CD4-positive, alpha-beta T cell (primary cell): ENCODE measurements around the gene VEGFA. TPM values are rescaled to one million over a fixed set of nuclear protein-coding genes. Genes with fewer than 3 reads are reported as not detected.

ENCODE experiments used
- ATAC-seq: fragments of 200-7000 bp; cut with Tn5 transposase; one replicate; pipeline ENCODE4 v1.10.0; 2022; ENCODE audit warnings: mild to moderate bottlenecking; ENCODE audit not compliant: poor library complexity
- CTCF ChIA-PET: fragments of 350-600 bp; sonication (Branson Sonifier 250); formaldehyde crosslinking; loops from one replicate; lab custom pipeline; 2021; ENCODE audit warnings: antibody characterized with exemption, inconsistent platforms; lab: Charles Lee
- POLR2A ChIA-PET: fragments of 350-600 bp; sonication (Branson Sonifier 250); formaldehyde crosslinking; loops from one replicate; lab custom pipeline; 2021; ENCODE audit warnings: antibody characterized with exemption, inconsistent platforms; lab: Charles Lee
- DNase-seq, 14 experiments: peaks; one replicate each; pipeline ENCODE4 v3.0.0-alpha.2; 2013 to 2020; ENCODE audit warnings: mixed read lengths in 2 of 14
- H3K27ac ChIP-seq, 2 donors: one replicate each; pipeline versions ENCODE4 v1.5.1 to v1.7.0; 2013; ENCODE audit warnings: low read length in 2 of 2, low read depth in 1 of 2, mild to moderate bottlenecking in 1 of 2
- H3K27me3 ChIP-seq, 2 experiments: 1 replicate in 1 of 2; 2 replicates in 1 of 2; pipeline versions ENCODE4 v1.6.1 to v1.7.0; 2013; ENCODE audit warnings: low read length in 2 of 2, control low read depth in 1 of 2, mild to moderate bottlenecking in 1 of 2, moderate library complexity in 1 of 2; ENCODE audit not compliant: insufficient read depth in 2 of 2, control insufficient read depth in 1 of 2
- H3K36me3 ChIP-seq: one replicate; pipeline ENCODE4 v1.6.1; 2013; ENCODE audit warnings: low read length, control low read depth; ENCODE audit not compliant: insufficient read depth
- H3K4me1 ChIP-seq: one replicate; pipeline ENCODE4 v1.6.1; 2013; ENCODE audit warnings: low read length, control low read depth; ENCODE audit not compliant: insufficient read depth
- H3K4me3 ChIP-seq: one replicate; pipeline ENCODE4 v1.5.1; 2013; ENCODE audit warnings: mild to moderate bottlenecking, low read length, moderate library complexity
- H3K9me3 ChIP-seq, 2 experiments: 1 replicate in 1 of 2; 2 replicates in 1 of 2; pipeline versions ENCODE4 v1.6.1 to v1.7.0; 2013; ENCODE audit warnings: low read length in 2 of 2, mild to moderate bottlenecking in 2 of 2, control low read depth in 1 of 2, moderate library complexity in 1 of 2; ENCODE audit not compliant: control insufficient read depth in 1 of 2, insufficient read depth in 1 of 2
- H3K27ac Mint-ChIP-seq: one replicate; pipeline ENCODE4 v1.8.0; 2020; ENCODE audit warnings: mixed read lengths
- H3K27me3 Mint-ChIP-seq: one replicate; pipeline ENCODE4 v1.8.0; 2021; ENCODE audit warnings: mixed read lengths
- H3K36me3 Mint-ChIP-seq: one replicate; pipeline ENCODE4 v1.8.0; 2021; ENCODE audit warnings: low read depth, mixed read lengths
- H3K4me1 Mint-ChIP-seq: one replicate; pipeline ENCODE4 v1.8.0; 2021; ENCODE audit warnings: low read depth, mixed read lengths
- H3K4me3 Mint-ChIP-seq: one replicate; pipeline ENCODE4 v1.8.0; 2020; ENCODE audit warnings: mild to moderate bottlenecking, mixed read lengths
- H3K9me3 Mint-ChIP-seq: one replicate; pipeline ENCODE4 v1.8.0; 2020; ENCODE audit warnings: mixed read lengths
- CTCF ChIP-seq: fragments of 200-600 bp; IDR thresholded peaks from one replicate; pipeline ENCODE4 v1.8.0; 2022; ENCODE audit warnings: antibody characterized with exemption, mild to moderate bottlenecking
- intact Hi-C, 2 experiments: fragments of 100-400 bp; cut with DNase I in 1 of 2; cut with micrococcal nuclease in 1 of 2; formaldehyde crosslinking; loops; one replicate each; pipeline versions ENCODE4 v1.15.1 to v1.9.0; 2023 to 2025; cut with DNase I, micrococcal nuclease
- total RNA-seq, 174 experiments: library from RNA in 2 of 174; stranded (reverse) in 2 of 174; gene quantifications; one replicate each; pipeline ENCODE4 v1.2.3 and lab custom pipeline; 2021 to 2026

Gene VEGFA
- total RNA-seq, 2 experiments from 2014 or later: 3.5 to 3.7 TPM

DNA sequence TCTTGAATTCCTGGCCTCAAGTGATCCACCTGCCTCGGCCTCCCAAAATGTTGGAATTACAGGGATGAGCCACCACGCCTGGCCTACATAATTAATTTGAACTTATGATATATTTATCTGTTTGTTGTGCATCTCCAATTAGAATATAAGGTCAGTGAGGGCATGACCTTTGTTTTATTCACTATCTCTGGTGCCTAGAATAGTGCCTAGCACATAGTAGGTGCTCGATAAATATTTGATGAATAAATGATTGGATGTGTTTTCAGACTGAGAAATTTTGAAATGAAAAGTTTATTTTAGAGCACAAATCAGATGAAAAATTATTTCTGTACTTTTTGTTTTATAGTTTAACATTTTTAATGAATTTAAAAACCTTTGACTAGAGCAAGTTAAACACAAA is 19.4 kb upstream of the VEGFA start:
- Mint-ChIP-seq H3K4me1 (no peaks in the 10 kb centered on the region), H3K9me3 (no peaks in the 10 kb centered on the region), H3K36me3 (no peaks in the 10 kb centered on the region), H3K27me3 (peaks cover 6% of the 10 kb centered on the region), H3K4me3 (no peak overlapping the region), H3K27ac (no peak overlapping the region)
- POLR2A ChIA-PET: no interaction called here
- H3K27ac ChIP-seq: no peak overlapping the region
- H3K27me3 ChIP-seq: no peaks in the 10 kb centered on the region
- no peaks in the 10 kb centered on the region for H3K4me1 ChIP-seq
- H3K9me3 ChIP-seq: no peaks in the 10 kb centered on the region
- intact Hi-C loops: no loop called here
- no peaks in the 10 kb centered on the region for H3K36me3 ChIP-seq
- TF ChIP-seq CTCF: no peak
- ATAC-seq (no peak), DNase-seq (no peak)
- H3K4me3 ChIP-seq: no peak overlapping the region
- CTCF ChIA-PET: no interaction called here

- intact Hi-C loops: no loop called here
- H3K4me1 Mint-ChIP-seq: no peaks in the 10 kb centered on the region
- POLR2A ChIA-PET: no interaction called here
- no peaks in the 10 kb centered on the region for H3K27me3 Mint-ChIP-seq
- H3K27me3 ChIP-seq: no peaks in the 10 kb centered on the region
- CTCF ChIA-PET: interaction anchor here (2.2 kb wide), 1 partner anchor 16 kb away, joined by 6 read pairs; no protein-coding TSS in a partner anchor
- DNase-seq (no peak), ATAC-seq (no peak)
- H3K27ac Mint-ChIP-seq: no peak overlapping the region
- no peaks in the 10 kb centered on the region for H3K9me3 ChIP-seq
- H3K4me1 ChIP-seq: no peaks in the 10 kb centered on the region
- no peaks in the 10 kb centered on the region for H3K9me3 Mint-ChIP-seq
- no peaks in the 10 kb centered on the region for H3K36me3 Mint-ChIP-seq
- no peak overlapping the region for H3K4me3 Mint-ChIP-seq
- H3K4me3 ChIP-seq: no peak overlapping the region
- H3K27ac ChIP-seq: no peak overlapping the region
- H3K36me3 ChIP-seq: no peaks in the 10 kb centered on the region
- TF ChIP-seq CTCF: no peak
These were observed 16.3 kb upstream of the VEGFA start for GRCh38 chr6:43753570-43754183.

GRCh38 chr6:43757966-43758616 is 11.9 kb upstream of the VEGFA start:
- H3K36me3 Mint-ChIP-seq: no peaks in the 10 kb centered on the region
- ChIA-PET CTCF (interaction anchor here (2.0 kb wide), 1 partner anchor 11 kb away, joined by 9 read pairs; no protein-coding TSS in a partner anchor), POLR2A (no interaction called here)
- DNase-seq (peak in 1 of 14 experiments; percentile 4), ATAC-seq (no peak)
- Histone ChIP-seq H3K27me3 (peaks cover 0 to under 1% of the 10 kb centered on the region in 2 experiments), H3K4me3 (no peak overlapping the region), H3K27ac (no peak overlapping the region), H3K36me3 (no peaks in the 10 kb centered on the region), H3K4me1 (no peaks in the 10 kb centered on the region), H3K9me3 (no peaks in the 10 kb centered on the region)
- H3K27ac Mint-ChIP-seq: no peak overlapping the region
- peaks cover 4% of the 10 kb centered on the region for H3K27me3 Mint-ChIP-seq
- no peak overlapping the region for H3K4me3 Mint-ChIP-seq
- intact Hi-C loops: loop anchor here in 1 of 2 experiments (2.0 kb wide), 1 partner anchor 91 kb away; no protein-coding TSS in a partner anchor
- no peaks in the 10 kb centered on the region for H3K9me3 Mint-ChIP-seq
- no peak for TF ChIP-seq CTCF
- H3K4me1 Mint-ChIP-seq: no peaks in the 10 kb centered on the region
